GM23248 (cell line): ENCODE results near the gene MAT2A.

Experiments used
- EZH2 ChIP-seq: fragments of 200-600 bp; sonication (generic); IDR thresholded peaks from 2 replicates; pipeline ENCODE4 v1.6.1; 2018; ENCODE audit warnings: antibody characterized with exemption, mild to moderate bottlenecking; ENCODE audit not compliant: insufficient read depth, poor library complexity, severe bottlenecking
- EZH2phosphoT487 ChIP-seq: fragments of 200-600 bp; sonication (generic); IDR thresholded peaks from 2 replicates; pipeline ENCODE4 v1.6.1; 2018; ENCODE audit warnings: antibody characterized with exemption, moderate library complexity, mild to moderate bottlenecking, low read depth; ENCODE audit not compliant: insufficient read depth

GRCh38 chr2:85525029-85525428 lies 13.9 kb upstream of the MAT2A start:
- TF ChIP-seq EZH2 (no peak), EZH2phosphoT487 (no peak)
